Heart left ventricle (tissue), 16 donors: Measurements from ENCODE around the gene SYCN. TPM values are rescaled to one million over a fixed set of nuclear protein-coding genes. Genes with fewer than 3 reads are reported as not detected.

Experiments
- ATAC-seq, 4 donors: fragments of 200-7000 bp; cut with Tn5 transposase; one replicate each; pipeline ENCODE4 v1.9.1; 2020 to 2022; ENCODE audit warnings: moderate library complexity in 4 of 4, mild to moderate bottlenecking in 3 of 4, moderate number of reproducible peaks in 1 of 4
- DNase-seq, 5 donors: peaks; one replicate each; pipeline ENCODE4 v3.0.0-alpha.2; 2020
- H3K27ac ChIP-seq, 12 donors: fragments of 200-600 bp; sonication (generic) in 4 of 12; one replicate each; pipeline versions ENCODE4 v1.5.0 to v1.8.0; 2016 to 2022; ENCODE audit warnings: mild to moderate bottlenecking in 2 of 12
- H3K27me3 ChIP-seq, 9 donors: fragments of 200-600 bp; sonication (generic) in 2 of 9; one replicate each; pipeline versions ENCODE4 v1.5.1 to v1.8.0; 2016 to 2022; ENCODE audit warnings: mild to moderate bottlenecking in 3 of 9
- H3K36me3 ChIP-seq, 9 donors: fragments of 200-600 bp; sonication (generic) in 2 of 9; one replicate each; pipeline versions ENCODE4 v1.5.0 to v1.8.0; 2018 to 2022; ENCODE audit warnings: mild to moderate bottlenecking in 2 of 9
- H3K4me1 ChIP-seq, 12 donors: fragments of 200-600 bp; sonication (generic) in 4 of 12; one replicate each; pipeline versions ENCODE4 v1.5.0 to v1.8.0; 2016 to 2022; ENCODE audit warnings: mild to moderate bottlenecking in 3 of 12
- H3K4me3 ChIP-seq, 12 donors: fragments of 200-600 bp; sonication (generic) in 4 of 12; one replicate each; pipeline versions ENCODE4 v1.5.0 to v1.8.0; 2017 to 2022; ENCODE audit warnings: mild to moderate bottlenecking in 9 of 12, moderate library complexity in 4 of 12
- H3K9me3 ChIP-seq, 12 donors: fragments of 200-600 bp; sonication (generic) in 4 of 12; one replicate each; pipeline versions ENCODE4 v1.5.0 to v1.8.0; 2016 to 2022; ENCODE audit warnings: mild to moderate bottlenecking in 1 of 12
- CTCF ChIP-seq, 12 donors: fragments of 200-600 bp; sonication (generic) in 4 of 12; IDR thresholded peaks; one replicate each; pipeline versions ENCODE4 v1.5.0 to v1.8.0; 2018 to 2022; ENCODE audit warnings: antibody characterized with exemption in 12 of 12, mild to moderate bottlenecking in 5 of 12
- POLR2A ChIP-seq, 2 donors: fragments of 450-650 bp; IDR thresholded peaks; one replicate each; pipeline ENCODE4 v1.6.1; 2017; ENCODE audit warnings: antibody characterized with exemption in 2 of 2, mild to moderate bottlenecking in 2 of 2, moderate library complexity in 2 of 2
- WGBS, 4 donors: extraction: QIAGEN DNeasy Blood & Tissue Kit in 2 of 4; methylation state at CpG; one replicate each; pipeline versions ENCODE4 v1.1.5 to v1.1.7; 2013 to 2018; 5-methylcytosine and 5-hydroxymethylcytosine counted together
- intact Hi-C, 10 donors: fragments of 100-400 bp; cut with DNase I; formaldehyde crosslinking; loops; one replicate each; pipeline versions ENCODE4 v1.11.1 to v1.14.2; 2022
- polyA plus RNA-seq, 2 donors: library from polyadenylated mRNA; stranded (reverse); fragments of 200-250 nt; gene quantifications; one replicate each; pipeline ENCODE4 v1.2.3, GENCODE V29; 2013
- total RNA-seq, 9 donors: library from RNA; depleted of rRNA in 2 of 9; stranded (reverse); fragments of >200 nt in 2 of 9; fragmentation: NEBNext Ultra II Directional in 3 of 9; extraction: Animal tissue kit (Norgen Biotek cat#: 25700) in 3 of 9; gene quantifications; one replicate each; pipeline versions ENCODE4 v1.1.0 to v1.2.4, GENCODE V29; 2016 to 2023
- donor health status: ischemic (EF 13 %, LVEDD 7.1; RV severe dilation, severe dysfunction).
- donor health status: healthy with polysubstance abuse.
- donor health status: DM: no; HTN: yes; CAD: no.
- donor health status: DM: no; HTN: no; CAD: no.
- donor health status: ischemic (EF 25% LVEDD 6.9; RV normal size, moderate dysfunction).
- donor health status: ischemic (EF 25% LVEDD 5.7; RV mildly dilated, moderate dysfunction).
- donor health status: healthy.
- donor health status: DM: yes; HTN: yes; CAD: no.
- donor health status: ischemic (EF 35%, LVEDD 5.7; RV mildly dilated, moderate dysfunction).
- donor health status: nonischemic (EF 11% LVEDD 7.7; RV severe dilation, severe dysfunction).
- donor health status: DM: yes; HTN: yes; CAD: no.
- donor health status: PGD.
- donor health status: ischemic (EF 29% LVEDD 5.4; RV normal size, mild dysfunction).
- donor health status: nonischemic (EF 23%, LVEDD 6.1; RV moderate dilation, normal function).

The SYCN gene
- total and polyA plus RNA-seq, 11 donors: 0.77 TPM; not detected in 10

- no peaks in the 10 kb centered on the region for H3K27me3 ChIP-seq
- no peak overlapping the region for H3K27ac ChIP-seq
- peaks cover 0 to 38% (median 15%) of the 10 kb centered on the region in 12 donors for H3K4me1 ChIP-seq
- ATAC-seq: no peak
- H3K36me3 ChIP-seq: no peaks in the 10 kb centered on the region
- no peak for DNase-seq
- TF ChIP-seq POLR2A (IDR thresholded peaks at IDR 0.05): no peak
- no peak for TF ChIP-seq CTCF (IDR thresholded peaks at IDR 0.05)
- WGBS, 4 donors: 73 to 79% (median 75%) methylated on average over 21 to 23 of the region's 23 CpGs
- H3K4me3 ChIP-seq: no peak overlapping the region
- no peaks in the 10 kb centered on the region for H3K9me3 ChIP-seq
- intact Hi-C loops: no loop called here
Measured at GRCh38 chr19:39157275-39157996, 46.6 kb downstream of the SYCN start.

- WGBS, 4 donors: 67 to 88% (median 82%) methylated on average over 12 to 24 of the region's 24 CpGs
- Histone ChIP-seq H3K27me3 (no peaks in the 10 kb centered on the region), H3K4me1 (peaks cover 0 to 38% (median 15%) of the 10 kb centered on the region in 12 donors), H3K9me3 (no peaks in the 10 kb centered on the region), H3K27ac (no peak overlapping the region), H3K36me3 (no peaks in the 10 kb centered on the region), H3K4me3 (no peak overlapping the region)
- no peak for DNase-seq
- intact Hi-C loops: no loop called here
- peak in 1 of 4 donors; percentile 30 for ATAC-seq
- TF ChIP-seq CTCF (IDR thresholded peaks at IDR 0.05) (no peak), POLR2A (IDR thresholded peaks at IDR 0.05) (no peak)
Measured at GRCh38 chr19:39156326-39157230, 47.5 kb downstream of the SYCN start.

- Histone ChIP-seq H3K27ac (no peak overlapping the region), H3K36me3 (no peaks in the 10 kb centered on the region), H3K27me3 (no peaks in the 10 kb centered on the region), H3K4me3 (no peak overlapping the region), H3K4me1 (peaks cover 0 to 34% (median 12%) of the 10 kb centered on the region in 12 donors), H3K9me3 (no peaks in the 10 kb centered on the region)
- ATAC-seq (no peak), DNase-seq (no peak)
- intact Hi-C loops: no loop called here
- WGBS, 4 donors: 82 to 87% (median 85%) methylated on average over 15 of the region's 15 CpGs
- TF ChIP-seq CTCF (IDR thresholded peaks at IDR 0.05) (no peak), POLR2A (IDR thresholded peaks at IDR 0.05) (no peak)
Measured at GRCh38 chr19:39155741-39156140, 48.3 kb downstream of the SYCN start.

- ATAC-seq (no peak), DNase-seq (no peak)
- WGBS, 4 donors: 86 to 93% (median 88%) methylated on average over 7 to 11 of the region's 11 CpGs
- H3K9me3 ChIP-seq: no peaks in the 10 kb centered on the region
- H3K36me3 ChIP-seq: no peaks in the 10 kb centered on the region
- H3K27ac ChIP-seq: no peak overlapping the region
- intact Hi-C loops: no loop called here
- H3K27me3 ChIP-seq: no peaks in the 10 kb centered on the region
- H3K4me1 ChIP-seq: peaks cover 0 to 29% (median 10%) of the 10 kb centered on the region in 12 donors
- no peak overlapping the region for H3K4me3 ChIP-seq
- no peak for TF ChIP-seq POLR2A (IDR thresholded peaks at IDR 0.05)
- TF ChIP-seq CTCF (IDR thresholded peaks at IDR 0.05): no peak
Measured at GRCh38 chr19:39155114-39155700, 48.9 kb downstream of the SYCN start.
